NCI-H2227 treated with DMSO at 0.1 percent for 48 hours (cell line): ENCODE data around the gene LRP2.
"Not testable (repeated sequence)": the region's sequence is repeated elsewhere in the genome, so short reads cannot be mapped to it uniquely, and the experiment has no call there.

Experiments
- DNase-seq: peaks from one replicate; lab custom pipeline; 2025; lab: John Stamatoyannopoulos, UW

Gene LRP2

DNA sequence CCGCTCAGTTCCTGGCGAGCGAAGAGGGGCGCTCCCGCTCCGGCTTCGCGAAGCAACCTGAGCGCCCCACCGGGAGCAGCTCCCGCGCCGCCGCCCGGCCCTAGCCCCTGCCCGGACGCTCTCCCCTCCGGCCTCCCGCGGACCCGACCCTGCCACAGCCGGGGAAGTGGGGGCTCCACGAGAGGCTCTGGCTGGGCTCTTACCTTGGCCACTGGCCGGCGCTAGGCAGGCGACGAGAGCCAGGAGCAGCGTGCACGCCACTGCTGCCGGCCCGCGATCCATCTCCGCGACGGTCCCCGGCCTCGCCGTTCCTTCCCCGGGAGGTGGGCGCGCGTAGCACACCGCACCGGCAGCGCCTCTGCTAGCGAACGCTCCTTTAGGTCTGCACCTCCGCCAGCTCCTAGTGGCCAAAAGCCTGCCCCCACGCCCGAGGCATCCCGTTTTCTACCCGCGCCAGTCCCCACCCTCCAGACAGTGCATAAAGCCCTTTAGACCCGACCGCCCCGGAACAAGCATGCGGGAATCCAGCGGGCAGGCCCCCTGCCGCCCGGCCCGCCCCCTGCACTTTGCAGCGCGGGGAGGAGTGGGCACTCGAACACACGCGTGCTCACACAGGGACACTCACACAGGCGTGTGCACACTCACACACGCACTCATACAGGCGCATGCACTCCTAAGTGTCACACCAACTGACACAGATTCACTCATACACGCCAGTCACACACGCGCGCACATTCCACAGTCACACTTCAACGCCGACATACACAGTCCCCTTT is at the start of gene LRP2:
Gene LRP2, minus strand, starts transcription at position 417 of the 776 bp plus-strand sequence. Its CDS starts 135 bp downstream, at position 282.
- no peak for DNase-seq

GRCh38 chr2:169406891-169407290 is 44.6 kb upstream of the LRP2 start:
- DNase-seq, result no peak

GRCh38 chr2:169399491-169399890 is 37.2 kb upstream of the LRP2 start:
- not testable (repeated sequence) for DNase-seq

GRCh38 chr2:169397697-169398096 is 35.4 kb upstream of the LRP2 start:
- peak; percentile 50 for DNase-seq

GRCh38 chr2:169395821-169396374 is 33.6 kb upstream of the LRP2 start:
- no peak for DNase-seq

GRCh38 chr2:169393068-169393590 is 30.8 kb upstream of the LRP2 start:
- peak; percentile 35 for DNase-seq

DNA sequence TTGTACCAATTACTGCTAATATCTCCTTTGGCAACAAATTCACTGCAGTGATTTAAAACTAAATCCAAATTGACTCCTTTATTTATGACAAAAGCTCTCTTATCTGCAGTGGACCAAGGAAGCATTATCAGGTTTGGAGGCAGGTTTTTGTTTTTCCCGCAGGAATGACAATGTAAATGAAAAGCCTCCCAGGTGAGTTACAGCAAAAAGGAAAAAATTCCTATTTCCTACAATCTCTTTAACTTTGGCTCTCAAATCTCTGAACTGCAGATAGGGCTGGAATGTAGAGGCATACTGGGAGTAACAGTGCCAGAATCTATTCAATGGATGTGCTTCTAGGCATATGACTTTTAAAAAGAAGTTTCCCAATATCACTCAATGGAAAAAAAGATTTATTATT is 28.9 kb upstream of the LRP2 start:
- no peak for DNase-seq

DNA sequence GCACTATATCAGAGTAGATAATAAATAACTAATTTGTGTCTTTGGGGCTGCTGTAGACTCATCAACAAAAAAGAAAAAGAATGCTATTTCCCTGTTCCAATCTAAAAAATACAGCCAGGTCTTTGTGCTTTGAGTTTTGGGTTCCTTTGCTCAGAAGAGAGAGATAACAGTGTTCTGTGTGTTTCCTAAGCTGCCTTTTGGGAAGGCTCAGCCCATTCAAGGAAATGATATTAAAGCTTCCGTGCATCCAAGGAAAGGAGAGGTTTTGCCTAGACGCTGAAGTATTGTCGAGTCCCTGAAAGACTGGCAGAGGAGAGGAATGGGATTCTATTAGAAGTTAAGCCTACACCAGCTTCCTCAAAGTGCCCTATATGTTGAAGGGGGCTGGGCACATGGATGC is 25.8 kb upstream of the LRP2 start:
- no peak for DNase-seq

DNA sequence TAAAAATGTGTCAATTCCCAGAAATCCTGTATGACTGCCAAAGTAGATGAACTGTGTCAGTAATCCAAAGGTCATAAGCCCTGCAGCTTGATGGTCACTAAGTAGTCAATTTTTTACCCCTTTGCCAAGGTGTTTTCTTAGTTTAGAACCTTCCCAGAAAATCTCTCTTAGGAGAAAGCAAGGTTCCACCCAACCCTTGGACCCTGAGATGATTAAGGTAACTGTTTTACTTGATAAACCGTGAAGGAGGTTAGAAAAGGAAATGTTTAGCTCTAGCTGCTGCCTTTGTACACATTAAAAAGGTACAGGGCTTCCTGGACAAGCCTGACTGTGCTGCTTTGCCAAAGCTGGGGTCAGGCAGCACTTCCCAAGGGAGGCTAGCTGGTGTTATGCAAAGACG is 24.4 kb upstream of the LRP2 start:
- no peak for DNase-seq

DNA sequence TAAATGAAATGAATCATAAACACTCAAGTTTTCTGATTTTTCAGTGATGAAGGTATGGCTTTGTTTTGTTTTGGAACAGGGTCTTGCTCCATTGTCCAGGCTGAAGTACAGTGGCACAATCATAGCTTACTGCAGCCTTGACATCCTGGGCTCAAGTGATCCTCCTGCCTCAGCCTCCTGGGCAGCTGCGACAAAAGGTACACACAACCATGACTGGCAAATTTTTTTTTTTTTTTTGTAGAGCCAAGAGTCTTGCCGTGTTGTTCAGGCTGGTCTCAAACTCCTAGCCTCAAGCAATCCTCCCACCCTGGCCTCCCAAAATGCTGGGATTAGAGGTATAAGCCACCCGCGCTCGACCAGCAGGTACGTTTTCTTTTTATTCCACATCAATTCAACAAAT is 22.5 kb upstream of the LRP2 start:
- DNase-seq, result no peak

- DNase-seq, result no peak
These were observed 10.2 kb upstream of the LRP2 start for GRCh38 chr2:169372561-169372960.

DNA sequence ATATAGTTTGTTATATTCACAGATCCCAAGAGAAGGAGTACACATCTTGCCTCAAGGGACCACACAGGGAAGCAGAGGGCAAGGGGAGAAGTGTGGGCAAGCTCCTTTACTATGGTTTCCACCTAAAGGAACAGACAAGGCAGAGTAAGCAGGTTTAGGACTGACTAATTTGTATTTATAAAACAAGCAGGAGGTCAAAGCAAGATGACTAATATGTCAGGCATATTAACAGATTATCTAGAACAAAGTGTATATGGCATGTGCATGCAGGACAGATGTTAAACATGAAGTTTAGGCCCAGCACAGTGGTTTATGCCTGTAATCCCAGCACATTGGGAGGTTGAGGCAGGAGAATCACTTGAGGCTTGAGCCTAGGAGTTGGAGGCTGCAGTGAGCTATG is 3.7 kb upstream of the LRP2 start:
- DNase-seq, result no peak

DNA sequence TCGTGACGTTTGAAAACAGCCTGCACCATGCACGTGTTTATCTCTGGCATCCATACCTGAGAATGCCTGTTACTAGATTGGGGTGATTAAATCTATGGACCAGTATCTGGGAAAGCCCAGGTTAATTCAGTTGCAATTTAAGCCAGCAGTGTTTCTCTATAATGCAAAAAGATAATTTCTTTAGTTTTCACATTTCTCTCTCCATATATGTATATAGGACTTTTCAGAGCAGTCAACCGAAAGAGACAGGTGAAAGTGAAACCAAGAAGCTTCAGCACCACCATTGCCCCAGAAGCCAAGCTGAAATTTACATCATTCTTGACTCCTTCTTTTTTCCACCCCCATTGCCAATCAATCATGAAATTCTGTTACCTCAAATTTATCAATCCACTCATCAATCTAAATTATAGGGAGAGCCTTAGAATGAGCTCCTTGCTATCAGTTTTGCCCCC is 2.7 kb upstream of the LRP2 start:
- DNase-seq, result no peak

DNA sequence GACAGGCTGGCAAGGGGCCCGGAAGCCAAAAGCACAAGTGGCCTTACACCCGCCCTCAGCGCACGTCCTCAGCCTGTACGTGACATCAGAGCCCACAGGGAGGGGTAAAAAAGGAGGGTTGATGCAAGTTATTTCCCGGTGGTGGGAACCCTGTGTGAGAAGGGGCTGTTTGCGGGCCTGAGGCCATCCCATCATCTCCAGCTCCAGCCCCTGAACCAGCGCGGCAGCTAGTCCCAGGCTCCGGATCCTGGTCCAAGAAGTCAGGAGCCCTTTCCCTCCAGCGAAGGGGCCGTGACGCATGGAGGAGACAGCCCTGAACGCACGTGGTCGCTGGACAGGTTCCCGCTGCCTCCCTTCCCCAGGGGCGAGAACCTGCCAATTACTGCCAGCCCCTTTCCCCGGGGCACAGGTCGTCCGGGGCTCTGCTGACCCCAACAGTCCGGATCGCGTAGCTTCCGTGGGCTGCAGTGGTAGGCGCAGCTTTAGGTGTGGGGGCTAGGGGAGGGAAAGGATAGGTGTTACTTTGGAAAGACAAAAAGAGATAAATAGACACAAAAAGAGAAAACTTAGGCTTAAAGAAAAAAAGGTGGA is 1.3 kb upstream of the LRP2 start:
- DNase-seq, result no peak

GRCh38 chr2:169362894-169363559 is 693 bp upstream of the LRP2 start:
- no peak for DNase-seq

GRCh38 chr2:169361706-169362117 is 622 bp downstream of the LRP2 start:
- DNase-seq, result no peak

DNA sequence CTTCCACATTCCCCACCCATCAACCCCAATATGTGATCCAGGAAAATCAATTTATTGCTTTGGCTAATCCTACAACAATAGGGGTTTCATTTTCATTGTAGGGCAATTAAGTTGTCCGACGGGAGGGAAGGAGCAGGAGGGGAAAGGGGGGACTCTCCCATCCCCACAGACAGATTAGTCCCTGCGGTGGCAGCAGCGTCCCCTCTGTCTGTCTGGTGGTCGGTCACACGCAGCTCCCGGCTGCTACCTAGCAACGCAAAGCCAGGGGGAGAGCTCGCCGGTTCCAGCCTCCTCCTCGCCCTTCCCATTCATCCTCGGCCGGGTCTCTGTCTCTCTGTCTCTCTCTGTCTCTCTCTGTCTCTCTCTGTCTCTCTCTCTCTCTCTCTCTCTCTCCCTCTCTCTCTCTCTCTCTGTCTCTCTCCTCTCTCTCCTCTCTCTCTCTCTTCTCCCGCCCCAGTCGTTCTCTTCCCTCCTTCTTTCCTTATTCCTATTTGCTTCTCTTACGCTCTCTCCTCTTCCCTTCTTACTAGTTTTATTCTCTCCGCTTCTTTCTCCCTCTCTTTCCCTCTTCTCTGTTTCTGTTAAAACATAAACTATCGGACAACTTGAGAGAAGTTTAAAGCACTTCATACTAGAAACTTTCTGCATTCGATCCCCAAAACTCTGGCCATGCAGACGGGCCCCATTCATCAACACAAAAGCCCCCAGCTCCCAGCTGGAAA is 1.2 kb downstream of the LRP2 start:
- DNase-seq, result no peak

DNA sequence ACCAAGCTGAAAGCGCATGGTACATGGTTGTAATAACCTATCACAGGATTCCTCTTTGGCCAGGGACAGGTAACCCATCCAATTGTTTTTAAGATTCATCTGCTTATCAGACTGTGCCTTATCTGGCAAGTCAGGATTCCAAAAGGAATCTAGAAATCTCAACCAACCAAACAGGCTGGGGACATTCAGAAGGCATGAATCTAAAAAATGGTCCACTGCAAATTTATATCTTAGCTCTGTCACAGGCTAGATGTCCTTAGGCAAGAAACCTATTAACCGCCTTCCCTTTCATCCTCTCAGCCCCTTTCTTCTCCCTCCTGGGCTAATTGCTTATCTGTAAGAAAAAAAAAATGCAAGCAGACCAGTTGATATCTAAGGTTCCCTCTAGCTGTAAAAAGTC is 4.3 kb downstream of the LRP2 start:
- no peak for DNase-seq

DNA sequence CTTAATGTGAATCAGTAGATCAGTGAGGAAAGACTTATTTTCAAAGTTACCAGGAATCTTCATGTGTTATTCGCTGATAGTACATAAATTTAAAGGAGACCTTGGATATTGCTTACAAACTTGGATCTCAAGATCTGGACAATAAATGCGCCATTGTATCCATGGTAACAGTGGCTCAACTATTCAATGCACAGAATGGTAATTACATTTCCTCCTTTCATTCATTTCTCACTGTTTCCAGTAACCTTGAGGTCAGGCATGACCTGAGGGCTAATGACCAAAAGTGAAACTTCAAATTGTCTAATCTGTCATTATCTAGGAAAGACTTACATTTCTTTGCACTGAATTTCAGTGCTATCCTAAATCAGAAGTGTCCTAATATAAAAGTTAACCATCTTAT is 8.1 kb downstream of the LRP2 start:
- no peak for DNase-seq

DNA sequence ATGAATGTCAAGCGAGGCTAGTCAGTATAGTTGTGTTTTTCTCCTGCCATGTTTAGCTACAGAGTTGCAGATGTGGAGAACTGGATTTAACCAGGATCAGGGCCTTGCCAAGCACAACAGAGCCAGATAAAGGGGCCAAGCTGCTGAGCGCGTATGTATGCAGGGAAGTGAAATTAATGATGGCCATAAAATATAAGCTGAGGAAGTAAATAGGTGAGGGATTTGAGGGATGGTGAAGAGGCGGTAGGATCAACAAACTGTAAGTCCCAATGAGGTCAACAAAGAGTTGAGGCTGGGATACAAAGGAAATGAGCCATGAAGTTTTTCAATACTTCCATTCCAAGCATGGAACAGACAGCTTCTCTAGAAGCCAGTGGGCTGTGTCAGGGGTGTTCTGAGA is 10.6 kb downstream of the LRP2 start:
- no peak for DNase-seq

DNA sequence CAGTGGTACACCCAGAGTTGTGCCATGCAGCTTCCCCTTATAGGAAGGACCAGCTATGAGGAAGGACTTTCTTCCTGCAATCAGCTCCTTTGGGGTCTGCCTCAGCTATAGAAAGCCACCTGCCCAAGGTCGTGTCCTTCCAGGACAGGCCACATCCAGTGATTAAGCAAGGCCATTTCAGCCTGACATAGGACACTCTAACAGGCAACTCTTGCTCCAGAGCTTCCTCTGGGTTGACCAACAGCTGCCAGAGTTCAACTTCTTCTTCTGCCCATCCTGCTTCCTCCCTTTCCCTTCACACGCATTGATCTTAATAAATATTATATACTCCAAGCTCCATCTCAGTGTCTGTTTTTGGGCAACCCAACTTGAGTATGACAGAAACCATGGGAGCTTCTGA is 12.8 kb downstream of the LRP2 start:
- no peak for DNase-seq
